ENCODE results near the gene CXCR1.

The CXCR1 gene

GRCh38 chr2:218152777-218153176 is 14.0 kb downstream of the CXCR1 start:
- no CpG with 5 or more reads among the region's 1 CpG for WGBS, 2 donors (ENCODE audit: extremely low coverage in 2 of 2, insufficient read length in 2 of 2, insufficient replicate concordance in 1 of 2)

GRCh38 chr2:218152172-218152571 is 14.6 kb downstream of the CXCR1 start:
- H3K27me3 ChIP-seq (ENCODE audit: control insufficient read depth in 3 of 3, insufficient read depth in 3 of 3, low read depth in 1 of 3, low read length in 3 of 3): peaks cover 0 to 36% (median 0%) of the 10 kb centered on the region in 3 experiments
- no CpG with 5 or more reads among the region's 8 CpGs for WGBS, 2 donors (ENCODE audit: extremely low coverage in 2 of 2, insufficient read length in 2 of 2, insufficient replicate concordance in 1 of 2)
- H3K4ac ChIP-seq (ENCODE audit: low read length): no peak overlapping the region

More at GRCh38 chr2:218152777-218153176, 14.0 kb downstream of the CXCR1 start:
- Histone ChIP-seq H3K4ac (ENCODE audit: low read length) (no peak overlapping the region), H3K27ac (replicated peaks; ENCODE audit: low read length) (no peak overlapping the region), H3K27me3 (ENCODE audit: control insufficient read depth in 3 of 3, insufficient read depth in 3 of 3, low read depth in 1 of 3, low read length in 3 of 3) (peaks cover 0 to 36% (median 0%) of the 10 kb centered on the region in 3 experiments), H2AFZ (ENCODE audit: low read length) (no peak overlapping the region), H3K14ac (ENCODE audit: low read length) (no peak overlapping the region), H2BK5ac (ENCODE audit: low read length) (no peak overlapping the region), H2BK12ac (ENCODE audit: low read length) (no peak overlapping the region), H2BK15ac (ENCODE audit: low read length) (no peak overlapping the region), H3K4me1 (ENCODE audit: control insufficient read depth in 2 of 2, insufficient read depth in 1 of 2, low read depth in 1 of 2, low read length in 2 of 2) (no peaks in the 10 kb centered on the region), H2AK5ac (ENCODE audit: low read depth, low read length) (no peak overlapping the region), H3K9me3 (replicated peaks in 1 of 2; ENCODE audit: control insufficient read depth in 2 of 2, insufficient read depth in 1 of 2, low read depth in 1 of 2, low read length in 2 of 2) (no peaks in the 10 kb centered on the region), H3K23ac (ENCODE audit: low read depth, low read length, poor library complexity) (no peak overlapping the region), H3K4me3 (ENCODE audit: low read length in 2 of 2) (no peak overlapping the region), H3K9ac (ENCODE audit: low read depth, low read length, poor library complexity) (no peak overlapping the region), H3K79me1 (ENCODE audit: low read depth, low read length) (no peaks in the 10 kb centered on the region), H4K8ac (ENCODE audit: low read depth, low read length) (no peak overlapping the region), H3K36me3 (replicated peaks in 1 of 2; ENCODE audit: control insufficient read depth in 2 of 2, insufficient read depth in 2 of 2, low read length in 2 of 2) (no peaks in the 10 kb centered on the region), H3K18ac (ENCODE audit: low read length) (no peak overlapping the region), H4K91ac (ENCODE audit: low read depth, low read length, poor library complexity) (no peak overlapping the region), H3K4me2 (ENCODE audit: insufficient read depth, low read length, poor library complexity, severe bottlenecking) (no peak overlapping the region), H2BK120ac (ENCODE audit: low read depth, low read length) (no peak overlapping the region)
- DNase-seq (ENCODE audit: low spot score): no peak

DNA sequence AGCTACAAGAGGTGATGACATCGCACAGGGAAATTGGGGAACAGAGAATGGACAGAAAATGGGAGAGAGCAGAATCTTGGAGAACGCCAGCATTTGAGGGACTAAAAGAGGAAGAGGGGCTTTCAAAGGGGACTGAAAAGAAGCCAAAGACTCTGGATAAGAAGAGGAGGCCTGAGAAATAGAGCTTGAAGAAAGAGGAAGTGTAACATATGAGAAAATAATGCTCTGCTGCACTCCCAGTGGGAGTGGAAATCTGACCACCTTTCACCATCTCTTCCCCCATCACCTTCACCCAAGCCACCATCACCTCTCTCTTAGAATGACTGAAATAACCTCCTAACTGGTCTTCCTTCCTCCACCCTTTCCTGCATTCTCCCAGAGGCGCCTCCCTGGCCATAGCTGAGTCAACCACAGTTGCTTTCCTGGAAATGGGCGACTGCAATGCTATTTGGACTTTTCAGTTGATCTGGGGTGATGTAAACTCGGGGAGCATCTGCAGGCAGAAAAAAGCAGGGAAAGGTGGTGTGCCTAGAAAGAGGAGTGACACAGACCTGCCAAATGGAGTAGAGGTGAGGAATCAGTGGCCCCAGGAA is 16.8 kb downstream of the CXCR1 start:
- Histone ChIP-seq H4K8ac (ENCODE audit: low read depth, low read length) (no peak overlapping the region), H2AFZ (ENCODE audit: low read length) (no peak overlapping the region), H3K9ac (ENCODE audit: low read depth, low read length, poor library complexity) (no peak overlapping the region), H3K4me3 (ENCODE audit: low read length in 2 of 2) (no peak overlapping the region), H2BK5ac (ENCODE audit: low read length) (no peak overlapping the region), H3K4me1 (ENCODE audit: control insufficient read depth in 2 of 2, insufficient read depth in 1 of 2, low read depth in 1 of 2, low read length in 2 of 2) (no peaks in the 10 kb centered on the region), H2AK5ac (ENCODE audit: low read depth, low read length) (no peak overlapping the region), H2BK12ac (ENCODE audit: low read length) (no peak overlapping the region), H4K91ac (ENCODE audit: low read depth, low read length, poor library complexity) (no peak overlapping the region), H3K27me3 (ENCODE audit: control insufficient read depth in 3 of 3, insufficient read depth in 3 of 3, low read depth in 1 of 3, low read length in 3 of 3) (peaks cover 0 to 32% (median 0%) of the 10 kb centered on the region in 3 experiments), H2BK15ac (ENCODE audit: low read length) (no peak overlapping the region), H3K36me3 (replicated peaks in 1 of 2; ENCODE audit: control insufficient read depth in 2 of 2, insufficient read depth in 2 of 2, low read length in 2 of 2) (no peaks in the 10 kb centered on the region), H3K4ac (ENCODE audit: low read length) (no peak overlapping the region), H3K18ac (ENCODE audit: low read length) (no peak overlapping the region), H3K23ac (ENCODE audit: low read depth, low read length, poor library complexity) (no peak overlapping the region), H3K4me2 (ENCODE audit: insufficient read depth, low read length, poor library complexity, severe bottlenecking) (no peak overlapping the region), H2BK120ac (ENCODE audit: low read depth, low read length) (no peak overlapping the region), H3K27ac (replicated peaks; ENCODE audit: low read length) (no peak overlapping the region), H3K9me3 (replicated peaks in 1 of 2; ENCODE audit: control insufficient read depth in 2 of 2, insufficient read depth in 1 of 2, low read depth in 1 of 2, low read length in 2 of 2) (peaks cover 0 to 3% of the 10 kb centered on the region in 2 donors), H3K14ac (ENCODE audit: low read length) (no peak overlapping the region), H3K79me1 (ENCODE audit: low read depth, low read length) (no peaks in the 10 kb centered on the region)
- DNase-seq (ENCODE audit: low spot score): no peak
- no CpG with 5 or more reads among the region's 5 CpGs for WGBS, 2 donors (ENCODE audit: extremely low coverage in 2 of 2, insufficient read length in 2 of 2, insufficient replicate concordance in 1 of 2)

More at GRCh38 chr2:218152172-218152571, 14.6 kb downstream of the CXCR1 start:
- no peaks in the 10 kb centered on the region for H3K36me3 ChIP-seq (replicated peaks in 1 of 2; ENCODE audit: control insufficient read depth in 2 of 2, insufficient read depth in 2 of 2, low read length in 2 of 2)
- no peak overlapping the region for H3K4me3 ChIP-seq (ENCODE audit: low read length in 2 of 2)
- H2AK5ac ChIP-seq (ENCODE audit: low read depth, low read length): no peak overlapping the region
- no peak overlapping the region for H3K4me2 ChIP-seq (ENCODE audit: insufficient read depth, low read length, poor library complexity, severe bottlenecking)
- H2AFZ ChIP-seq (ENCODE audit: low read length): no peak overlapping the region
- H3K79me1 ChIP-seq (ENCODE audit: low read depth, low read length): no peaks in the 10 kb centered on the region
- no peaks in the 10 kb centered on the region for H3K4me1 ChIP-seq (ENCODE audit: control insufficient read depth in 2 of 2, insufficient read depth in 1 of 2, low read depth in 1 of 2, low read length in 2 of 2)
- H3K14ac ChIP-seq (ENCODE audit: low read length): no peak overlapping the region
- no peak overlapping the region for H2BK15ac ChIP-seq (ENCODE audit: low read length)
- H3K9ac ChIP-seq (ENCODE audit: low read depth, low read length, poor library complexity): no peak overlapping the region
- H3K18ac ChIP-seq (ENCODE audit: low read length): no peak overlapping the region
- no peak overlapping the region for H2BK120ac ChIP-seq (ENCODE audit: low read depth, low read length)
- DNase-seq (ENCODE audit: low spot score): no peak
- no peak overlapping the region for H2BK12ac ChIP-seq (ENCODE audit: low read length)
- H2BK5ac ChIP-seq (ENCODE audit: low read length): no peak overlapping the region
- H4K91ac ChIP-seq (ENCODE audit: low read depth, low read length, poor library complexity): no peak overlapping the region
- H4K8ac ChIP-seq (ENCODE audit: low read depth, low read length): no peak overlapping the region
- no peak overlapping the region for H3K27ac ChIP-seq (replicated peaks; ENCODE audit: low read length)
- no peak overlapping the region for H3K23ac ChIP-seq (ENCODE audit: low read depth, low read length, poor library complexity)
- H3K9me3 ChIP-seq (replicated peaks in 1 of 2; ENCODE audit: control insufficient read depth in 2 of 2, insufficient read depth in 1 of 2, low read depth in 1 of 2, low read length in 2 of 2): no peaks in the 10 kb centered on the region

DNA sequence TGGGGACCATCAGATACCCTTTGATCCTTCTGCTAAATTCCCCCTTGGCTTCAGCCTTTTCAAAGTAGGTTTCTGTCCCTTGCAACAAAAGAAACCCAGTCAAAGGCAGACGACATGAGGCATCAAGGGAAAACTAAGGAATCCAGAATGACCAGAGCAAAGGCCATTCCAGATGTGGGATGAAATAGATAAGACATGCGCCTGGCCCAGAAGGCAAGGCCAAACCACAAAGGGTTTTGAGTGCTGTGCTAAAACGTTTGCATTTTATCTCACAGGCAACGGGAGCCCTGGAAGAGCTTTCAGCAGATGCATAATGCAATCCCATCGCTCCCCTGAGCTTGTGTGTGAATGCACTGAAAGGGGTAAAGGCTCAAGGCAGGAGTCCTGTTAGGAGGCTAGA is 17.7 kb downstream of the CXCR1 start:
- no peak overlapping the region for H3K4me3 ChIP-seq (ENCODE audit: low read length in 2 of 2)
- no peak overlapping the region for H2AFZ ChIP-seq (ENCODE audit: low read length)
- H3K4ac ChIP-seq (ENCODE audit: low read length): no peak overlapping the region
- no peak overlapping the region for H3K14ac ChIP-seq (ENCODE audit: low read length)
- no peak overlapping the region for H2BK120ac ChIP-seq (ENCODE audit: low read depth, low read length)
- no peak overlapping the region for H3K18ac ChIP-seq (ENCODE audit: low read length)
- no peak overlapping the region for H2BK5ac ChIP-seq (ENCODE audit: low read length)
- H3K9ac ChIP-seq (ENCODE audit: low read depth, low read length, poor library complexity): no peak overlapping the region
- no peak overlapping the region for H2AK5ac ChIP-seq (ENCODE audit: low read depth, low read length)
- H3K9me3 ChIP-seq (replicated peaks in 1 of 2; ENCODE audit: control insufficient read depth in 2 of 2, insufficient read depth in 1 of 2, low read depth in 1 of 2, low read length in 2 of 2): peaks cover 0 to 3% of the 10 kb centered on the region in 2 donors
- H3K23ac ChIP-seq (ENCODE audit: low read depth, low read length, poor library complexity): no peak overlapping the region
- WGBS, 2 donors (ENCODE audit: extremely low coverage in 2 of 2, insufficient read length in 2 of 2, insufficient replicate concordance in 1 of 2): no CpG with 5 or more reads among the region's 5 CpGs
- H2BK12ac ChIP-seq (ENCODE audit: low read length): no peak overlapping the region
- no peak overlapping the region for H3K4me2 ChIP-seq (ENCODE audit: insufficient read depth, low read length, poor library complexity, severe bottlenecking)
- H2BK15ac ChIP-seq (ENCODE audit: low read length): no peak overlapping the region
- no peaks in the 10 kb centered on the region for H3K79me1 ChIP-seq (ENCODE audit: low read depth, low read length)
- H4K91ac ChIP-seq (ENCODE audit: low read depth, low read length, poor library complexity): no peak overlapping the region
- H3K27ac ChIP-seq (replicated peaks; ENCODE audit: low read length): no peak overlapping the region
- H3K36me3 ChIP-seq (replicated peaks in 1 of 2; ENCODE audit: control insufficient read depth in 2 of 2, insufficient read depth in 2 of 2, low read length in 2 of 2): no peaks in the 10 kb centered on the region
- DNase-seq (ENCODE audit: low spot score): no peak
- peaks cover 0 to 28% (median 0%) of the 10 kb centered on the region in 3 experiments for H3K27me3 ChIP-seq (ENCODE audit: control insufficient read depth in 3 of 3, insufficient read depth in 3 of 3, low read depth in 1 of 3, low read length in 3 of 3)
- no peak overlapping the region for H4K8ac ChIP-seq (ENCODE audit: low read depth, low read length)
- no peaks in the 10 kb centered on the region for H3K4me1 ChIP-seq (ENCODE audit: control insufficient read depth in 2 of 2, insufficient read depth in 1 of 2, low read depth in 1 of 2, low read length in 2 of 2)
